Activated naive CD8-positive, alpha-beta T cell (primary cell): ENCODE measurements around the gene OR4N5.
"Not testable (repeated sequence)": the region's sequence is repeated elsewhere in the genome, so short reads cannot be mapped to it uniquely, and the experiment has no call there.

Experiments used
- H3K27ac Mint-ChIP-seq: one replicate; pipeline ENCODE4 v1.8.0; 2021; ENCODE audit warnings: mixed read lengths
- H3K27me3 Mint-ChIP-seq: one replicate; pipeline ENCODE4 v1.8.0; 2021; ENCODE audit warnings: mixed read lengths
- H3K36me3 Mint-ChIP-seq: one replicate; pipeline ENCODE4 v1.8.0; 2021; ENCODE audit warnings: mixed read lengths
- H3K4me1 Mint-ChIP-seq: one replicate; pipeline ENCODE4 v1.8.0; 2021; ENCODE audit warnings: low read depth, mixed read lengths
- H3K4me3 Mint-ChIP-seq: one replicate; pipeline ENCODE4 v1.8.0; 2021; ENCODE audit warnings: mild to moderate bottlenecking, mixed read lengths
- H3K9me3 Mint-ChIP-seq: one replicate; pipeline ENCODE4 v1.8.0; 2021; ENCODE audit warnings: low read depth, mixed read lengths

Gene OR4N5, protein sequence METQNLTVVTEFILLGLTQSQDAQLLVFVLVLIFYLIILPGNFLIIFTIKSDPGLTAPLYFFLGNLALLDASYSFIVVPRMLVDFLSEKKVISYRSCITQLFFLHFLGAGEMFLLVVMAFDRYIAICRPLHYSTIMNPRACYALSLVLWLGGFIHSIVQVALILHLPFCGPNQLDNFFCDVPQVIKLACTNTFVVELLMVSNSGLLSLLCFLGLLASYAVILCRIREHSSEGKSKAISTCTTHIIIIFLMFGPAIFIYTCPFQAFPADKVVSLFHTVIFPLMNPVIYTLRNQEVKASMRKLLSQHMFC

DNA sequence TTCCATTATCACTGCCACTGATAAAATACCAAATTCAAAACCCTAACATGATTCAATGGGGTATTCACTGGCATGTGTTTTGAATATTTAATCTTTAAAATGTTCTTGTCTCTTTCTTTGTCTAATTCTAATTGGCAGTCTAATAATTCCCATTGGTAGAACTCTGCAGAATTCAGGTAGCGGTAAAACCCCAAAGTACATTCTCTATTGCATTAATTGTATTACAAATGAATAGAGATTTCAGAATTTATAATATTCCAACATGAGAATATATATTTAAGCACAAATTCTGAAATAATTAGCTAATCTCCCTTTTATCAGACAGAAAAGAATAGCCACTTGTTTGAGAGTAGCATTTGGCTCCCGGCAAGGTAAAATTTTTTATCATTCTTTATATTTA is at the start of gene OR4N5:
Gene OR4N5, plus strand, starts transcription at position 301 of the 400 bp plus-strand sequence. CDS start 4,916 bp downstream, outside the sequence.
- Mint-ChIP-seq H3K27ac (no peak within 1 kb of the TSS), H3K9me3 (no peaks in the 10 kb centered on the region), H3K4me3 (no peak within 1 kb of the TSS), H3K27me3 (peaks cover 11% of the 10 kb centered on the region), H3K4me1 (no peaks in the 10 kb centered on the region), H3K36me3 (no peaks in the 10 kb centered on the region)

DNA sequence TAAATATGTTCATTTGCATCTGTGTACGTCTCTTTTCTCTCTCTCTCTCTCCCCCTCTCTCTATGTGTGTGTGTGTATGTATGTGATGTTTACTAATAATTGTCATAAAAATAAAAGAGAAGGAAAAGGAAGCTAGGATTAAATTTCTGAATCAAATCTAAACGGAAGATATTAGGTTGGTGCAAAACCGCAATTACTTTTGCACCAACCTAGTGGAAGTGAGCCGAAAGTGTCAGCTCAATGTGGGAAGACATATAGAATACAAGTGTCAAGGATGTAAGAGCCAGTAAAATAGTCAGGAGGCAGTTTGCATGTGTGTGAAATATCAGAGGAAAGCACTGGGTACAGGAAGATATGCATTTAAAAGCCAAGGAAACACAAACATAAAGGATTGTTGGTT is 46.6 kb upstream of the OR4N5 start:
- H3K4me1 Mint-ChIP-seq, result no peaks in the 10 kb centered on the region
- peaks cover 2% of the 10 kb centered on the region for H3K27me3 Mint-ChIP-seq
- no peak overlapping the region for H3K4me3 Mint-ChIP-seq
- H3K27ac Mint-ChIP-seq, result no peak overlapping the region
- no peaks in the 10 kb centered on the region for H3K9me3 Mint-ChIP-seq
- no peaks in the 10 kb centered on the region for H3K36me3 Mint-ChIP-seq

DNA sequence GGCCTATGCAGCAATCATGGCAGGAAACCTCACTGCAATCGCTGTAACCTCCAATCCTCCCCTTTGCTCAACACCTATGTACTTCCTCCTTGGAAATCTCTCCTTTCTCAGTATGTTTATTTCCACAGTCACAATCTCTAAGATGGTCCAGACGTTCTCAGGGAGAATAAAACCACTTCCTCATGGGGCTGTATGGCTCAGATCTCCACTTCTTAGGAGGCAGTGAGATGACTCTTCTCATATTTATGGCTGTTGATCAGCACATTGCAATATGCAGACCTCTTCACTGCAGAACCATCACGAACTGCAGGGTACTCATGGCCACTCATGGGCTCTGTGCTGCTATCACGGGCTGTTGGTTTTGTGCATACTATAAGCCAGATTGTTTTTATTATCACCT is 45.2 kb upstream of the OR4N5 start:
- H3K27me3 Mint-ChIP-seq, result peaks cover 2% of the 10 kb centered on the region
- no peaks in the 10 kb centered on the region for H3K36me3 Mint-ChIP-seq
- no peak overlapping the region for H3K27ac Mint-ChIP-seq
- H3K4me3 Mint-ChIP-seq, result no peak overlapping the region
- H3K9me3 Mint-ChIP-seq, result no peaks in the 10 kb centered on the region
- no peaks in the 10 kb centered on the region for H3K4me1 Mint-ChIP-seq

DNA sequence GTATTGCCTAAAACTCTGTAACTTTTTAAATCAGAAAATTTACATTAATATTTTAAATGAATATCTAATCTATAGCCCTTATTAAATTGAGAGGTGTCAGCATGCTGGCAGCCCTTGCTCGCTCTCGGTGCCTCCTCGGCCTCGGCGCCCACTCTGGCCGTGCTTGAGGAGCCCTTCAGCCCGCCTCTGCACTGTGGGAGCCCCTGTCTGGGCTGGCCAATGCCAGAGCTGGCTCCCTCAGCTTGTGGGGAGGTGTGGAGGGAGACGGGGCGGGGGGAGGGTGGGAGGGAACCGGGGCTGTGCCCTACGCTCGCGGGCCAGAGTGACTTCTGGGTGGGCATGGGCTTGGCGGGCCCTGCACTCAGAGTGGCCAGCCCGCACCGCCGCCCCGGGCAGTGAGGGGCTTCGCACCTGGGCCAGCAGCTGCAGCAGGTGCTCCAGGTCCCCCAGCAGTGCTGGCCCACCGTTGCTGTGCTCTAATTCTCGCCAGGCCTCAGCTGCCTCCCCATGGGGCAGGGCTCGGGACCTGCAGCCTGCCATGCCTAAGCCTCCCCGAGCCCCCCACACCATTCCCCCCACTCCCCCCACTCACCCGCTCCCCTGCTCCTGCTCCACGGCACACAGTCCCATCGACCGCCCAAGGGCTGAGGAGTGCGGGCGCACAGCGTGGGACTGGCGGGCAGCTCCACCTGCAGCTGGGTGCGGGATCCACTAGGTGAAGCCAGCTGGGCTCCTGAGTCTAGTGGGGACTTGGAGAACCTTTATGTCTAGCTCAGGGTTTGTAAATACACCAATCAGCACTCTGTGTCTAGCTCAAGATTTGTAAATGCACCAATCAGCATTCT is 39.5 kb upstream of the OR4N5 start:
- H3K4me3 Mint-ChIP-seq, H3K36me3 Mint-ChIP-seq, H3K4me1 Mint-ChIP-seq, H3K9me3 Mint-ChIP-seq, H3K27me3 Mint-ChIP-seq, H3K27ac Mint-ChIP-seq: not testable (repeated sequence)

DNA sequence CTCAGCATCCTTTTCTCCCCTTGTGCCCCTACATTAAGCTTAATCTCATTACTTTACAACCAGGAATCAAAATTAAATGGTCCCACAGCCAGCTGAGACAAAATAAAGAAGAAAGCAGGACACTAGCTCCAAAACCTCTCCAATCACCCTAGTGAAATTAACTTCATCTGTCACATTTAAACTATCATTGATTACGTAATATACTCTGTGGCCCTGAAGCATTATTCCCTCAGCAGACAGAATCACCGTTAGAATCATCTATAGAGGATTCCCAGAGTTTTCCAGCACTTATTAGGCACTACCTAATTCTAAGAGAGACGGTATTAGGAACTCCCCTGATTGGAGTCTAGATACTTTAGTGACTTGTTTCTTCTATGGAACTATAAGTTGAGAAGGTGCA is 28.2 kb upstream of the OR4N5 start, which contains the start of gene OR4K17:
Gene OR4K17, plus strand, starts transcription at position 302 of the 400 bp plus-strand sequence. CDS start 6,761 bp downstream, outside the sequence.
- Mint-ChIP-seq H3K4me1 (no peaks in the 10 kb centered on the region), H3K27me3 (no peaks in the 10 kb centered on the region), H3K9me3 (no peaks in the 10 kb centered on the region), H3K4me3 (no peak within 1 kb of the TSS), H3K36me3 (no peaks in the 10 kb centered on the region), H3K27ac (no peak within 1 kb of the TSS)

DNA sequence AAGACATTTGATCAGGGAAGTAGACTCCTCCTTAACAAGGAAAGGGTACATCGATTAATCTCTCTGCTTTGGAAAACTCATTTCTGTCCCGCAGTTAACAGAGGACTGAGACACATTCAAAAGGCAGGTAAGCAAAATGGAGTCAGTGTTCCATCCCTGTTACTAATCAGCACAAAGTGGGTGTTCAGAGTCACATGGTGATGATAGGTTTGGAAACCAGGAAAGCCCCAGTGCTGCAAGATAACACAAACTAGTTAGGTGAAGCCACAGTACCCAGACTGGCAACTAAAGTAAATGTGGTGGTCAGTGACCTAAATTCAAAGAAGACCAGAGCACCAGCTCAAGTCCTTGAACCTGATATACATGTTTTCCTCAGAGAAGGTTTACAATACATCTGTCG is 26.3 kb upstream of the OR4N5 start:
- H3K9me3 Mint-ChIP-seq, result no peaks in the 10 kb centered on the region
- H3K36me3 Mint-ChIP-seq, result no peaks in the 10 kb centered on the region
- H3K4me1 Mint-ChIP-seq, result no peaks in the 10 kb centered on the region
- no peak overlapping the region for H3K27ac Mint-ChIP-seq
- H3K4me3 Mint-ChIP-seq, result no peak overlapping the region
- no peaks in the 10 kb centered on the region for H3K27me3 Mint-ChIP-seq

DNA sequence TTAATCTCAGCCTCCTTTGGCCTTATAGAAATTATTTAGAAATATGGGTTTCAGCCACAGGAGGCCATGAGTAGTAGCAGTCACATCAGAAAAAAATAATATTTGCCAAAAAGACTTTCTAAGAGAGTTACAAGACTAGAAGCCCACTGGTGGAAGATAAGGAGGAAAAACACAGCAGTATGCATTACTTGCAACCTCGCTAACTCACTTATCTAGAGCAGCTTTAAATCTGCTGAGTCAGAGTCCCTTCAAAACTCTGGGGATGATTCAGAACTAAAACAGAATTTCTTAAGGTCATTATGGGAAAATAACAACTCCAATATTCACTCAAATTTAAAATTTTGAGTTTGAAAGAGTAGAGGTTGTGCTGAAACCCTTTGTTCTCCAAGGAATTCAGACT is 21.9 kb upstream of the OR4N5 start:
- H3K9me3 Mint-ChIP-seq, result peaks cover 9% of the 10 kb centered on the region
- no peak overlapping the region for H3K4me3 Mint-ChIP-seq
- peaks cover 11% of the 10 kb centered on the region for H3K27me3 Mint-ChIP-seq
- H3K36me3 Mint-ChIP-seq, result no peaks in the 10 kb centered on the region
- no peak overlapping the region for H3K27ac Mint-ChIP-seq
- no peaks in the 10 kb centered on the region for H3K4me1 Mint-ChIP-seq

DNA sequence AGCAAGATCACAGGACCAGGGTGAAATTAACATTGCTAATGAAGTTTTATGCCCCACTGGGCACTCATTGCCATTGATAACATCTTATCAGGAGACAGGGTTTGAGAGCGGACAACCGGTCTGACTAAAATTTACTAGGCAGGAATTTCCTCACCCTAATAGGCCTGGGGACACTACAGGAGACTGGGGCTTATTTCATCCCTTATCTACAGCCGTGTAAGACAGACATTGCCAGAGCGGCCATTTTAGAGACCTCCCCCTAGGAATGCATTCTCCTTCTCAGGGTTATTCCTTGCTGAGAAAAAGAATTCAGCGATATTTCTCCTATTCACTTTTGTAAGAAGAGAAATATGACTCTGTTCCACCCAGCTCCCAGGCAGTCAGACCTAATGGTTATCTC is 19.8 kb upstream of the OR4N5 start:
- H3K9me3 Mint-ChIP-seq, result peaks cover 9% of the 10 kb centered on the region
- H3K36me3 Mint-ChIP-seq, result no peaks in the 10 kb centered on the region
- H3K4me1 Mint-ChIP-seq, result no peaks in the 10 kb centered on the region
- no peak overlapping the region for H3K4me3 Mint-ChIP-seq
- H3K27me3 Mint-ChIP-seq, result peaks cover 15% of the 10 kb centered on the region
- no peak overlapping the region for H3K27ac Mint-ChIP-seq

DNA sequence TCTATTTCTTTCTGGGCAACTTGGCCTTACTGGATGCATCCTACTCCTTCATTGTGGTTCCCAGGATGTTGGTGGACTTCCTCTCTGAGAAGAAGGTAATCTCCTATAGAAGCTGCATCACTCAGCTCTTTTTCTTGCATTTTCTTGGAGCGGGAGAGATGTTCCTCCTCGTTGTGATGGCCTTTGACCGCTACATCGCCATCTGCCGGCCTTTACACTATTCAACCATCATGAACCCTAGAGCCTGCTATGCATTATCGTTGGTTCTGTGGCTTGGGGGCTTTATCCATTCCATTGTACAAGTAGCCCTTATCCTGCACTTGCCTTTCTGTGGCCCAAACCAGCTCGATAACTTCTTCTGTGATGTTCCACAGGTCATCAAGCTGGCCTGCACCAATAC is 5.3 kb downstream of the OR4N5 start:
- H3K27ac Mint-ChIP-seq, result no peak overlapping the region
- no peak overlapping the region for H3K4me3 Mint-ChIP-seq
- no peaks in the 10 kb centered on the region for H3K36me3 Mint-ChIP-seq
- H3K9me3 Mint-ChIP-seq, result no peaks in the 10 kb centered on the region
- peaks cover 1% of the 10 kb centered on the region for H3K27me3 Mint-ChIP-seq
- H3K4me1 Mint-ChIP-seq, result no peaks in the 10 kb centered on the region

DNA sequence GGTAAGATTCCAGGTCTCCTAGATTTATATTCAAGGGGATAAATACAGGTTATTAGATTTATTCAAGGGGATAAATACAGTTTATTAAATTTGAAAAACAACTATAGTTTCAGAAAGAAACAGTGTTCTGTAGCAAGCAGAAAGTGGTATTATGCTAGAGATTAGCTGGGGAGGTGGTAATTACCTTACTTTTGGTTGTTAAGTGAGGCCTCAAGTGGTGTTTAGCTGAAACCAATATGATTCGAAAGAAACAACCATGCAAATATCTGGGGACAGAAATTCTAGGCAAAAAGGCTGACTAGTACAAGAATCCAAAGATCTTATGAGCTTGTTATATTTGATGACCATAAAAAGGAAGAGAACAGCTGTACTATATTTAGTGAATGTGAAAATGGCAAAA is 6.2 kb downstream of the OR4N5 start:
- no peak overlapping the region for H3K27ac Mint-ChIP-seq
- no peaks in the 10 kb centered on the region for H3K4me1 Mint-ChIP-seq
- H3K4me3 Mint-ChIP-seq, result no peak overlapping the region
- H3K27me3 Mint-ChIP-seq, result peaks cover 7% of the 10 kb centered on the region
- no peaks in the 10 kb centered on the region for H3K36me3 Mint-ChIP-seq
- H3K9me3 Mint-ChIP-seq, result no peaks in the 10 kb centered on the region

DNA sequence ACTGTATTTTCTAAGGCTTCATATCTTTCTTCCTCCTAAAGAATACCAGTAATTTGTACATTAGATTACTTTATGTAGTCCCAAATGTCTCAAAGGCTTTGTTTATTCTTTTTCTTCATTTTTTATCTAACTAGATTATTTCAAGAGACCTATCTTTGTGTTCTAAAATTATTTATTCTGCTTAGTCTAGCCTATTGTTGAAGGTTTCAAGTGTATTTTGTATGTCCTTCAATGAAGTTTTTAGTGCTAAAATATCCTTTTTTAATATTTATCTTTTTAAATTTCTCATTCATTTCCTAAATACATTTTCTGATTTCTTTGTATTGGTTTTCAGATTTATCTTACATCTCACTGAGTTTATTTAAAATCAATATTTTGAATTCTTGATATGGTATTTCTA is 25.8 kb downstream of the OR4N5 start:
- peaks cover 17% of the 10 kb centered on the region for H3K9me3 Mint-ChIP-seq
- peaks cover 13% of the 10 kb centered on the region for H3K27me3 Mint-ChIP-seq
- H3K27ac Mint-ChIP-seq, result no peak overlapping the region
- H3K36me3 Mint-ChIP-seq, result peaks cover 4% of the 10 kb centered on the region
- H3K4me1 Mint-ChIP-seq, result no peaks in the 10 kb centered on the region
- no peak overlapping the region for H3K4me3 Mint-ChIP-seq

DNA sequence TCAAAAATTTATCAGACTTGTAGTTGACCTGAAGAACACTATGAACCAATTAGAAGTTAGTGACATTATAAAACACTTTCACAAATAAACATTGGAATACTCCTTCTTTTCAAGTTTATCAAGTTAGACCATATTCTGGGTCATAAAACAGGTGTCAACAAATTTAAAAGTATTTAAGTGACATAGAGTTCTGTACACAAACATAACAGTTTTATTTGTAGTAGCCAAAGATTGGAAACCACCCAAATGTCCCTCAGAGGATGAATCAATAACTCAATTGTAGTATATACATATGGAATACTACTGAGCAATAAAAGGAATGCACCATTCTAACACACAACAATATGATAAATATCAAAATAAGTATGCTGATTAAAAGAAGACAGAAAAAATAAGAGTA is 28.5 kb downstream of the OR4N5 start:
- peaks cover 7% of the 10 kb centered on the region for H3K36me3 Mint-ChIP-seq
- H3K9me3 Mint-ChIP-seq, result peaks cover 13% of the 10 kb centered on the region
- no peak overlapping the region for H3K4me3 Mint-ChIP-seq
- no peak overlapping the region for H3K27ac Mint-ChIP-seq
- H3K4me1 Mint-ChIP-seq, result no peaks in the 10 kb centered on the region
- peaks cover 19% of the 10 kb centered on the region for H3K27me3 Mint-ChIP-seq

DNA sequence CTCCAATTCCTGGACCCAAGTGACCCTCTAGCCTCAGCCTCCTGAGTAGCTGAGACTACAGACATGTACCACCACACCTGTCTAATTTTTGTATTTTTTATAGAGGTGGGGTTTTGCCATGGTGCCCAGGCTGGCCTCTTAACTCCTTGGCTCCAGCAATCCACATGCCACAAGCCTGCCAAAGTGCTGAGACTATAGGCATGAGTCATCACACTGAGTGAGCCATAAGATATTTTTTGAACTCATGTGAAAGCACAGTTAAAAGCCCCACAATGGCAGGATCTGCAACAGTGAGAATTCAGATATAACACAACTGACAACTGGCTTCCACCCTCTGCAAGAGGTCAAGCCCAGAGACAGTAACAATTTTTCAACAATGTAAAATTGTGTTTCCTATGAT is 31.2 kb downstream of the OR4N5 start:
- H3K36me3 Mint-ChIP-seq, H3K9me3 Mint-ChIP-seq, H3K27ac Mint-ChIP-seq, H3K4me3 Mint-ChIP-seq, H3K4me1 Mint-ChIP-seq: not testable (repeated sequence)
- H3K27me3 Mint-ChIP-seq, result peaks cover 15% of the 10 kb centered on the region

DNA sequence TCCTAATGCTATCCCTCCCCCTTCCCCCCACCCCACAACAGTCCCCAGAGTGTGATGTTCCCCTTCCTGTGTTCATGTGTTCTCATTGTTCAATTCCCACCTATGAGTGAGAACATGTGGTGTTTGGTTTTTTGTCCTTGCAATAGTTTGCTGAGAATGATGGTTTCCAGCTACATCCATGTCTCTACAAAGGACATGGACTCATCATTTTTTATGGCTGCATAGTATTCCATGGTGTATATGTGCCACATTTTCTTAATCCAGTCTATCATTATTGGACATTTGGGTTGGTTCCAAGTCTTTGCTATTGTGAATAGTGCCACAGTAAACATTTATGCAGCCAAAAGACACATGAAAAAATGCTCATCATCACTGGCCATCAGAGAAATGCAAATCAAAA is 35.6 kb downstream of the OR4N5 start:
- not testable (repeated sequence) for H3K36me3 Mint-ChIP-seq, H3K27ac Mint-ChIP-seq, H3K4me3 Mint-ChIP-seq, H3K27me3 Mint-ChIP-seq, H3K4me1 Mint-ChIP-seq, H3K9me3 Mint-ChIP-seq

DNA sequence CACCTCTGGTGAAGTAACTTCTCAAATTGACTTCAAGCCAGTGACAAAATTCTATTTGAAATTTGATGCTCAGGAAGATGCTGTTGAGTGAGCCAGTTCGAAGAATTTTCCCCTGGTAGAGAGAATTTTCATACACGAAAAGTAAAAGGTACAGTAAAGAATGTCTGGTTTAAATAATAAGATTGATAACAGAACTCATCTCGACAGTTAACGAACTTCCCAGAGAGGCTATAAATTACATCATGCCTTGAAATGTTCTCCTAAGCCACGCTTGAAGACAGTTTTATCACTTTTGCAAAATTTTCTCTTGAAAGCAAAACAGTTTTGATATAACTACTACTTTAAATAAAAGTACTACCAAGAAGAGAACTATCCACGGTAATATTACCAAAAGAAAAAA is 37.7 kb downstream of the OR4N5 start:
- no peak overlapping the region for H3K27ac Mint-ChIP-seq
- H3K9me3 Mint-ChIP-seq, result no peaks in the 10 kb centered on the region
- peaks cover 2% of the 10 kb centered on the region for H3K27me3 Mint-ChIP-seq
- H3K4me1 Mint-ChIP-seq, result no peaks in the 10 kb centered on the region
- H3K4me3 Mint-ChIP-seq, result no peak overlapping the region
- no peaks in the 10 kb centered on the region for H3K36me3 Mint-ChIP-seq
